Measurements from ENCODE around the gene RGS9.
A peak's percentile ranks its signal among the peaks of the same experiment; 100 is the strongest.

RGS9 gene

GRCh38 chr17:65219124-65219523 lies 82.0 kb downstream of the RGS9 start:
- DNase-seq (ENCODE audit: low read depth), result no peak

- no peak for DNase-seq (ENCODE audit: low read depth)
Measured at GRCh38 chr17:65219707-65220106, 82.5 kb downstream of the RGS9 start.

- no peak for DNase-seq (ENCODE audit: low read depth)
Measured at GRCh38 chr17:65220732-65221131, 83.6 kb downstream of the RGS9 start.

- no peak for DNase-seq (ENCODE audit: low read depth)
Measured at GRCh38 chr17:65222214-65222738, 85.1 kb downstream of the RGS9 start.

- no peak for DNase-seq (ENCODE audit: low read depth)
Measured at GRCh38 chr17:65225061-65225460, 87.9 kb downstream of the RGS9 start.

- no peak for DNase-seq (ENCODE audit: low read depth)
Measured at GRCh38 chr17:65226227-65226626, 89.1 kb downstream of the RGS9 start.

GRCh38 chr17:65227637-65228036 lies 90.5 kb downstream of the RGS9 start:
- no peak for DNase-seq (ENCODE audit: low read depth)

- DNase-seq (ENCODE audit: low read depth), result no peak
Measured at GRCh38 chr17:65228287-65228686, 91.1 kb downstream of the RGS9 start.

- DNase-seq (ENCODE audit: low read depth), result peak; percentile 18
Measured at GRCh38 chr17:65228734-65229620, 91.8 kb downstream of the RGS9 start.

GRCh38 chr17:65229621-65229995 lies 92.4 kb downstream of the RGS9 start:
- DNase-seq (ENCODE audit: low read depth), result no peak

- peak; percentile 17 for DNase-seq (ENCODE audit: low read depth)
Measured at GRCh38 chr17:65230040-65230439, 92.9 kb downstream of the RGS9 start.

GRCh38 chr17:65231086-65231485 lies 93.9 kb downstream of the RGS9 start:
- DNase-seq (ENCODE audit: low read depth), result no peak

- peak; percentile 21 for DNase-seq (ENCODE audit: low read depth)
Measured at GRCh38 chr17:65231662-65232335, 94.6 kb downstream of the RGS9 start.

GRCh38 chr17:65235284-65235683 lies 98.1 kb downstream of the RGS9 start:
- no peak for DNase-seq (ENCODE audit: low read depth)

- DNase-seq (ENCODE audit: low read depth), result no peak
Measured at GRCh38 chr17:65236321-65236720, 99.2 kb downstream of the RGS9 start.

GRCh38 chr17:65243838-65244625 lies 106.9 kb downstream of the RGS9 start:
- DNase-seq (ENCODE audit: low read depth), result no peak

- DNase-seq (ENCODE audit: low read depth), result no peak
Measured at GRCh38 chr17:65246252-65246651, 109.1 kb downstream of the RGS9 start.

GRCh38 chr17:65249774-65250173 lies 112.6 kb downstream of the RGS9 start:
- no peak for DNase-seq (ENCODE audit: low read depth)

- no peak for DNase-seq (ENCODE audit: low read depth)
Measured at GRCh38 chr17:65254166-65254565, 117.0 kb downstream of the RGS9 start.

GRCh38 chr17:65259281-65259680 lies 122.1 kb downstream of the RGS9 start:
- DNase-seq (ENCODE audit: low read depth), result no peak

- DNase-seq (ENCODE audit: low read depth), result no peak
Measured at GRCh38 chr17:65259696-65260485, 122.7 kb downstream of the RGS9 start.

- DNase-seq (ENCODE audit: low read depth), result no peak
Measured at GRCh38 chr17:65260626-65261025, 123.5 kb downstream of the RGS9 start.

All from CMK (cell line).